ENCODE results near the gene TNFRSF14.

- TF ChIP-seq FOSL1 (tag; conservative IDR thresholded peaks at IDR 0.05) (no peak), EP300 (IDR thresholded peaks at IDR 0.05; ENCODE audit: low read length) (no peak)
Observed at GRCh38 chr1:2558861-2559260, 2.7 kb downstream of the TNFRSF14 start.
